Brain microvascular endothelial cell (primary cell): Measurements from ENCODE around the gene PIP4K2A.
A peak's percentile ranks its signal among the peaks of the same experiment; 100 is the strongest.

Source experiments
- DNase-seq: peaks from one replicate; pipeline ENCODE4 v3.0.0-alpha.2; 2020
- H3K27ac ChIP-seq: fragments of 250-450 bp; sonication (Bioruptor Pico); 2 replicates; pipeline ENCODE4 v1.5.1; 2020; ENCODE audit warnings: mild to moderate bottlenecking, moderate library complexity
- H3K27me3 ChIP-seq: fragments of 250-450 bp; sonication (Bioruptor Pico); replicated peaks from 2 replicates; pipeline ENCODE4 v1.5.1; 2020; ENCODE audit warnings: mild to moderate bottlenecking
- H3K36me3 ChIP-seq: fragments of 250-450 bp; sonication (Bioruptor Pico); replicated peaks from 2 replicates; pipeline ENCODE4 v1.5.1; 2020; ENCODE audit warnings: mild to moderate bottlenecking
- H3K4me3 ChIP-seq: 2 replicates; pipeline ENCODE4 v1.5.1; 2011; ENCODE audit warnings: low read depth, mild to moderate bottlenecking, control low read depth, low read length, moderate library complexity
- in situ Hi-C: cut with HindIII; loops from 2 replicates; pipeline ENCODE4 v1.10.0; 2017; ENCODE audit warnings: low sequenced_read_pairs, low pct_ligation_motif_present
- TF ChIP-seq, protein P1 (sequence below): IDR thresholded peaks from 2 replicates; pipeline ENCODE4 v1.5.1; 2011; ENCODE audit warnings: low read depth, mild to moderate bottlenecking, moderate library complexity, low read length, control low read depth, inconsistent platforms; ENCODE audit errors: missing control alignments

PIP4K2A gene

DNA sequence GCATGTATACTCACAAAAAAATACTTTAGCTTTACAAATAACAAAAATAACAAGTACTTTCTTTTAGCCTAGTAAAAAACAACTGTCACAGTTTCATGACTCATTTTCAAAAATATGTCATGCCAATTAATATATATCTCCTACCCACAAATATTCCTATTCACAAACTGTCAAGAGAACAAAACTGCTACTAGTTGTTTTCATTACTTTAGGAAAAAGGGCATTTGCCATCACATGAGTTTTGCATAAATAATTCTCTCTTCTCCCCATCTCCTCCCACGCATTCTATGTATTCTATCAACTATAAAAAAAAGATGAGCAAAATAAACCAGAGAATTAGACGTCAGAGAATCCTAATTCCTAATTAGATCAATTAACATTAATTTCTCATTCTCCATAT lies 87.6 kb downstream of the PIP4K2A start:
- Histone ChIP-seq H3K27me3 (no peaks in the 10 kb centered on the region), H3K4me3 (no peak overlapping the region), H3K27ac (peak overlapping the region; percentile 45), H3K36me3 (no peaks in the 10 kb centered on the region)
- DNase-seq = no peak
- TF ChIP-seq, protein P1, sequence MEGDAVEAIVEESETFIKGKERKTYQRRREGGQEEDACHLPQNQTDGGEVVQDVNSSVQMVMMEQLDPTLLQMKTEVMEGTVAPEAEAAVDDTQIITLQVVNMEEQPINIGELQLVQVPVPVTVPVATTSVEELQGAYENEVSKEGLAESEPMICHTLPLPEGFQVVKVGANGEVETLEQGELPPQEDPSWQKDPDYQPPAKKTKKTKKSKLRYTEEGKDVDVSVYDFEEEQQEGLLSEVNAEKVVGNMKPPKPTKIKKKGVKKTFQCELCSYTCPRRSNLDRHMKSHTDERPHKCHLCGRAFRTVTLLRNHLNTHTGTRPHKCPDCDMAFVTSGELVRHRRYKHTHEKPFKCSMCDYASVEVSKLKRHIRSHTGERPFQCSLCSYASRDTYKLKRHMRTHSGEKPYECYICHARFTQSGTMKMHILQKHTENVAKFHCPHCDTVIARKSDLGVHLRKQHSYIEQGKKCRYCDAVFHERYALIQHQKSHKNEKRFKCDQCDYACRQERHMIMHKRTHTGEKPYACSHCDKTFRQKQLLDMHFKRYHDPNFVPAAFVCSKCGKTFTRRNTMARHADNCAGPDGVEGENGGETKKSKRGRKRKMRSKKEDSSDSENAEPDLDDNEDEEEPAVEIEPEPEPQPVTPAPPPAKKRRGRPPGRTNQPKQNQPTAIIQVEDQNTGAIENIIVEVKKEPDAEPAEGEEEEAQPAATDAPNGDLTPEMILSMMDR = no peak
- in situ Hi-C loops = no loop called here

DNA sequence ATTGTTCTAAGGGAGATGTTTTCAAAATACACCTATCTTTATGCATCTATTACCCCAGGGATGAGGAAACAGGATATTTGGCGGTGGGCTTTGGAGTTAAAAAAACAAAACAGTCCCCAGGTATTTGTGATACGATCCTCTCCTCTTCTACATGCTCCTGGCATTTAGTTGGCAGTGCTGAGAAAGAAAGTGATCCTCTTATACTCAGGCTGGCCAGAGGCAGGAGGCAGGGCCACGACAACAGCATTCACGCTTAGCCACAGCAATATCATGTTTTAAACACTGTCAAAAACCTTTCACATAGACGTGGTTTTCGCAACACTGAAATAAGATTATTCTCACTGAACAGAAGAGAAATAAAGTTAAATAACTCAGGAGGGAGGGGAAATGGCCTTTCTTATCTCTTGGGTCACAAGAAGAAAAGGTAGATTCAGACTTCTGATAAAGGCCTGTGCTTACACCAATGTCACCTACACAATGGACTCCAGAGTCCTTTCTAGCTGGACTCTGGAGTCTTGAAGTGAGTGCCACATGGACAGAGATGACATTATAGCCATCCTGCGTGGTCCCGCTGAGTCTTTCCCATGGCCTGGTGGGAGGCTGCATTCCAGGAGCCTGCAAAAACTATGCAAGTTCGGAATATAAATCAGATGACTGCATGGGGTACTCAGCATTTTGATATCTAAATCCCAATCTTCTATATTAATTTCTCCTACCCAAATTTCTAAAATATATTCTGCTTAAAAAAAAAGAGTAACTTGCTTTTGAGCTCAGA lies 88.7 kb downstream of the PIP4K2A start:
- in situ Hi-C loops = no loop called here
- peak; percentile 54 for DNase-seq
- TF ChIP-seq, protein P1 = no peak
- H3K27ac ChIP-seq = peak overlapping the region; percentile 45
- H3K27me3 ChIP-seq = no peaks in the 10 kb centered on the region
- no peaks in the 10 kb centered on the region for H3K36me3 ChIP-seq
- no peak overlapping the region for H3K4me3 ChIP-seq

DNA sequence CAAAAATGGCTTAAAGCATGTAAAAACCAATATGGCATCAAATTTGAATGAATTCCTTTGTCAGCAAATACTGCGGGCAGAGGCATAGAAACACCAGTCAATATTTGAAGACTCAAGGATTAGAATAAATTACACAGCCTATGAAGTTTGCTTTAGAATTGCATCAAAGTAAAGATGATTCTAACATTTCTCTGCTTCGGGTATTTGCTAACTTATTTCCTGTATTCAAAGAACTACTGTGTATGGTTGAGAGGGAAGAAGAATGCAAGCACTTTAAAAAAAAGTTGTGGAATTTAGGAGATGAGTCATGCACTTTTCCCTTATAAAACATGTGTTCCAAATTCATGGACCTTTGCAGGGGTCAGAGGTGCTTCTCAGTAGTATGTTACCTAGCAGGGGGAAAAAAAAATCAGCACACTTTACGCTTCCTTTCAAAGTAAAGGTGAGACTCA lies 90.1 kb downstream of the PIP4K2A start:
- H3K4me3 ChIP-seq = no peak overlapping the region
- no peaks in the 10 kb centered on the region for H3K27me3 ChIP-seq
- TF ChIP-seq, protein P1 = no peak
- peak; percentile 33 for DNase-seq
- H3K27ac ChIP-seq = peak overlapping the region; percentile 45
- in situ Hi-C loops = no loop called here
- no peaks in the 10 kb centered on the region for H3K36me3 ChIP-seq

DNA sequence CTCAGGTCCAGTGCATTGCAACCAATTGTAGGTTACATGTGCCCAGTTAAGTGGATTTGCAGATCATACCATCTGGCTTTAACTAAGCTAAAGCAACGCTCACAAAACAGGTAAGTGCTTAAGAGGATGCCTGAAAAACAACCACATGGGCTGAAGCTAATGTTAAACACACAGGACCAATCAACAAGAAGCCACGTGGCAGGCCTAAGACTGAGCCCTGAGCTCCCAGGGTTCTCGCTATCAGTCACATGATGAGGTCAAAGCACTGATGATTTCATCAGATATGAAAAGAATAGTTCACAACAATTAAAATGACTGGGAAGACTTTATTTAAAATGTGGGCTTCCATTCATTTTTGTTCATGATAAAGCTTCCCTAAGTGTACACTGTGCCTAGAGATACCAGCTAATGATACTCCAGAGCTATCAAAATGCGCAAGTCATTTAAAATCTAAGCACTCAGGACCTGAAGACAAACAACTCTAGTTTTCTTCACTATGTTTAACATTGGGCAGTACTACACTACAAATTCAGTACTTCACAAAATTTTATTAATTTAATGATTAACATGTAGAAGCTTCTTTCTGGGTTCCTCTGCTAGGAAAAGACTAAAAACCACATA lies 90.6 kb downstream of the PIP4K2A start:
- TF ChIP-seq, protein P1 = no peak
- in situ Hi-C loops = no loop called here
- peak; percentile 28 for DNase-seq
- H3K4me3 ChIP-seq = no peak overlapping the region
- peak overlapping the region; percentile 45 for H3K27ac ChIP-seq
- H3K36me3 ChIP-seq = no peaks in the 10 kb centered on the region
- no peaks in the 10 kb centered on the region for H3K27me3 ChIP-seq

DNA sequence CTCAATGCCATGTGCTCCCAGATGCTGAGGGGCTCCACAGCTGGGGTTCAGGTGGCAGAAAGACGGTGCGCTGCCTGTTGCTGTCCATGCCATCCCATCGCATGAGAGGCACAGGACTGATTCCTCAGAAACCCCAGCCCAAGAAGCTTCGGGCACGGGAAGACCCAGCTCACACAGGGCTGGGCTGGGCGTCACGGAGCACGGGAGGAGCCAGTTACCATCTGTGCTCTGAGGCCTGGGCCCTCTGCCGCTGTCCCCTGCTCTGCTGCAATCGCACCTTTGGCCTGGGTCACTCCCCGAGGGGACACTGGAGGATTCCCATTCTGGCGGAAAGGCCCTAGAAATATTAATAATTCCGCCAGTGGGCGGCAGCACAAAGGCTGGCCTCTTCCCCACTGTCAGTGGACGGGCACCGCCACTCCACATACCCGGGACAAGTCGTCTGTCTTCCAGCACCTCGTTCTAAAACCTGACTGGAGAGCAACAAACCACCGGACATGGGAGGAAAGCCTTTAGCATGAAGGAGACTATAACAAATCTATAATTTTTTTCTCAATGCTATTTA lies 92.1 kb downstream of the PIP4K2A start:
- Histone ChIP-seq H3K27ac (no peak overlapping the region), H3K36me3 (no peaks in the 10 kb centered on the region), H3K4me3 (no peak overlapping the region), H3K27me3 (no peaks in the 10 kb centered on the region)
- DNase-seq = no peak
- TF ChIP-seq, protein P1 = no peak
- in situ Hi-C loops = no loop called here
